Measurements from ENCODE around the gene PARD3B. TPM values are rescaled to one million over a fixed set of nuclear protein-coding genes. Genes with fewer than 3 reads are reported as not detected.

Gene PARD3B
- total RNA-seq, 1 donor from 2014 or later, result 12.3 TPM

DNA sequence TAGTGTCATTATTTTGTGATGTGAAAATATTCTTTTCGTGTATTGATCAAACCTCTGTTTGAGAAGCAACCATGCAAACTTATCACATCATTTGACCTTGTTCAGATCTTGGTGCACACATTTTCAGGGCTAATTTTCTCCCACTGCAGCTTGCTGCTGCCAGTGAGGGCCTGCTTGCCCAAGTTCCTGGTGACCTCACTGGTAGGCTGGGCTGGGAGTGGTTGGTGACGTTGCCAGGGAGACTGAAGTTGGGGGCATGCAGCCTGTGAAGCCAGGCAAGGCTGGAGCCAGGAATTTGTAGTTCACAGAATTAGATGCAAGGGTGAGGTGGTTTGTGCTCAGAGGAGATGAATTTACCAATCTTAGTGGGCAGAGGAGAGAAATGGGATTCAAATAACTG lies 38.5 kb downstream of the PARD3B start:
- Histone ChIP-seq H3K4me1 (no peaks in the 10 kb centered on the region), H3K4me3 (no peak overlapping the region), H3K9me3 (no peaks in the 10 kb centered on the region), H3K27me3 (no peaks in the 10 kb centered on the region), H3K36me3 (no peaks in the 10 kb centered on the region), H3K27ac (no peak overlapping the region)
- TF ChIP-seq POLR2A (IDR thresholded peaks at IDR 0.05), result no peak
- TF ChIP-seq, protein P1, sequence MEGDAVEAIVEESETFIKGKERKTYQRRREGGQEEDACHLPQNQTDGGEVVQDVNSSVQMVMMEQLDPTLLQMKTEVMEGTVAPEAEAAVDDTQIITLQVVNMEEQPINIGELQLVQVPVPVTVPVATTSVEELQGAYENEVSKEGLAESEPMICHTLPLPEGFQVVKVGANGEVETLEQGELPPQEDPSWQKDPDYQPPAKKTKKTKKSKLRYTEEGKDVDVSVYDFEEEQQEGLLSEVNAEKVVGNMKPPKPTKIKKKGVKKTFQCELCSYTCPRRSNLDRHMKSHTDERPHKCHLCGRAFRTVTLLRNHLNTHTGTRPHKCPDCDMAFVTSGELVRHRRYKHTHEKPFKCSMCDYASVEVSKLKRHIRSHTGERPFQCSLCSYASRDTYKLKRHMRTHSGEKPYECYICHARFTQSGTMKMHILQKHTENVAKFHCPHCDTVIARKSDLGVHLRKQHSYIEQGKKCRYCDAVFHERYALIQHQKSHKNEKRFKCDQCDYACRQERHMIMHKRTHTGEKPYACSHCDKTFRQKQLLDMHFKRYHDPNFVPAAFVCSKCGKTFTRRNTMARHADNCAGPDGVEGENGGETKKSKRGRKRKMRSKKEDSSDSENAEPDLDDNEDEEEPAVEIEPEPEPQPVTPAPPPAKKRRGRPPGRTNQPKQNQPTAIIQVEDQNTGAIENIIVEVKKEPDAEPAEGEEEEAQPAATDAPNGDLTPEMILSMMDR (IDR thresholded peaks at IDR 0.05), result no peak
- TF ChIP-seq POLR2AphosphoS5 (IDR thresholded peaks at IDR 0.05; ENCODE audit: insufficient read depth in 1 of 2, low read depth in 1 of 2), result no peak
- DNase-seq (ENCODE audit: extremely low spot score in 2 of 2), result no peak
- intact Hi-C loops (cut with DNase I), result no loop called here

DNA sequence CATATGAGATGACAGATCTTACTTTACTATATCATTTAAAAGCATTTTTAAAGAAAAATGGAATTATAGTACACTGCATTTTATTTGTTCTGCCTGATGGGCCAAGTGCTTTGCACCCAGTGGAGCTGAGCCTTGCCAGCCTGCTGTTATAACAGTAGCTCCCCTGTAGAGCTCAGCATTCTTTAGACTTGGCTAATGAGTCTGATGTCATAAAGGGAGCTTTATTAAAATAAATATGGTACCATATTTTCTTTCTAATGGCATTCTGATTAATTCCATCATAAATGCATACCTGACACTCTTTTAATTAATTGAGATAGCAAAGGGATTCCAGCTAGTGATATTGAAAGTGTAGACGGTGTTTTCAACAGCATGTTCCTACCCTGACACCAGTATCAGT lies 40.7 kb downstream of the PARD3B start:
- Histone ChIP-seq H3K36me3 (no peaks in the 10 kb centered on the region), H3K4me3 (no peak overlapping the region), H3K9me3 (no peaks in the 10 kb centered on the region), H3K4me1 (no peaks in the 10 kb centered on the region), H3K27me3 (no peaks in the 10 kb centered on the region), H3K27ac (no peak overlapping the region)
- TF ChIP-seq, protein P1 (IDR thresholded peaks at IDR 0.05), result no peak
- no peak for TF ChIP-seq POLR2AphosphoS5 (IDR thresholded peaks at IDR 0.05; ENCODE audit: insufficient read depth in 1 of 2, low read depth in 1 of 2)
- no peak for DNase-seq (ENCODE audit: extremely low spot score in 2 of 2)
- intact Hi-C loops (cut with DNase I), result no loop called here

DNA sequence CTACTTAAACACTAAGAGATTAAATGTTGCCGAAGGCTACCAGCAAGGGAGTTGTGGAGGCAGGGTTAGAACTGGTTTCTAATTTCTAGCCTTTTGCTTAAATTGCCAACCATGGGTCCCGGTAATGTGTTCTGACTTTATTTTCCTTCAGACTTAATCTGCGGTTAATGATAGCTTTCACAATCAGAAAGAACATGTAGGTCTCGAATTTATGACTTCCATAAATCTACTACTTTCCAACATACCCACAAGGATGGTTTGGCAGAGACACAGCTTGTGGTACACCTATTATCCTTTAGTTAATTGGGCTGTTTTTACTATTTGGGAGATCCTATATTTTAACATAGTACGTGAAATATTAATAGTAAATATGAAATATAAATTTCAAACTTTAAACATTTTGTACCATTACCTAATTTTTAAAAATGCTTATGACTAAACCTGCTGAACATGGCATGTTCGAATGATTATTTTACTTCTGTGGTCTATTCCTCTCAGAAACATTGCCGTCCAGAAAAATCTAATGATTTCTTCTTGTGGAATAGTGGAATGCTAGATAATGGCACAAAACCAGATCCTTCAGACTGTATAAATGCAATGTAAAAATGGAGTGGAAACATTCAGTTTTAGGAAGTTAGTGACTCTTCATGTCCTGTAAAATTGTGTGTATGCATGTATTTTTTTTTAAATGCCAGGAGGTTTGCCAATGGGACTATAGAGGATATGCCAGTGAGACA lies 41.3 kb downstream of the PARD3B start:
- DNase-seq (ENCODE audit: extremely low spot score in 2 of 2), result no peak
- H3K36me3 ChIP-seq, result no peaks in the 10 kb centered on the region
- intact Hi-C loops (cut with DNase I), result no loop called here
- TF ChIP-seq POLR2A (IDR thresholded peaks at IDR 0.05), result no peak
- TF ChIP-seq, protein P1 (IDR thresholded peaks at IDR 0.05), result no peak
- TF ChIP-seq POLR2AphosphoS5 (IDR thresholded peaks at IDR 0.05; ENCODE audit: insufficient read depth in 1 of 2, low read depth in 1 of 2), result no peak
- no peak overlapping the region for H3K4me3 ChIP-seq
- H3K9me3 ChIP-seq, result no peaks in the 10 kb centered on the region
- H3K4me1 ChIP-seq, result no peaks in the 10 kb centered on the region
- H3K27ac ChIP-seq, result no peak overlapping the region
- H3K27me3 ChIP-seq, result no peaks in the 10 kb centered on the region

DNA sequence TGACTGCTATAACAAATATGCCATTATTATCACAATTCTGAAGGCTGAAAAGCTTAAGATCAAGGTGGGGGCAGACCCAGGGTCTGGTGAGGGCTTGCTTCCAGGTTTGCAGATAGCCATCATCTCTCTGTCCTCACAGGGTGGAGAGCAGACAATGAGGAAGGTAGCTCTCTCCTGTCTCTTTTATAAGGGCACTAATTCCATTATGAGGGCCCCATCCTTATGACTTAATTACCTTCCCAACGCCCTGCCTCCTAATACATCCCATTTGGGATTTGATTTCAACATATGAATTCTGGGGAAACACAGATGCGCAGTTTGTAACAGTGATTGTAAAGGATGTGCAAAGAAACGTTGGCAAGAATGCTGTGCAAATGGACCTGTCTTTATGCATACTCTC lies 44.8 kb downstream of the PARD3B start:
- intact Hi-C loops (cut with DNase I), result no loop called here

DNA sequence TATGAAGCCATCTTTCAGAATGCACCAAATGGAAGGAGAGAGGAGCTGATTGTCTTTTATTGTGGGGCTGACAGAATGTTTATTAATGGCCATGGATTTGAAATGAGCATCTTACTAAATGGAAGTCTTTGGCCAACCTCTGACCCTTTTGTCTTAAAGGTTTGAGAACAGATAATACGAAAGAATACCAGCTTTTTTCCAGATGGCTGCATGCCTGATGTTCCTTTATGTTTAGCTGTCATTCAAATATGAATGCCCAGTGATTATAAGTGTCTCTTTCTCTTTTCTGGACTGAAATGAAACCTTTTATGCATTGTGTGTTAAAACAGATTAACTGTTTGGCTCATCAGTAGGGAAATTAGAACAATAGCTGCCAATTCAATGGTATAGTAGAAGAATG lies 46.0 kb downstream of the PARD3B start:
- intact Hi-C loops (cut with DNase I), result no loop called here
- no peak for DNase-seq (ENCODE audit: extremely low spot score in 2 of 2)
- Histone ChIP-seq H3K4me1 (no peaks in the 10 kb centered on the region), H3K4me3 (no peak overlapping the region), H3K27me3 (no peaks in the 10 kb centered on the region), H3K27ac (no peak overlapping the region), H3K9me3 (no peaks in the 10 kb centered on the region), H3K36me3 (no peaks in the 10 kb centered on the region)
- TF ChIP-seq POLR2A (IDR thresholded peaks at IDR 0.05) (no peak), POLR2AphosphoS5 (IDR thresholded peaks at IDR 0.05; ENCODE audit: insufficient read depth in 1 of 2, low read depth in 1 of 2) (no peak)
- TF ChIP-seq, protein P1 (IDR thresholded peaks at IDR 0.05), result no peak

More for the DNA sequence above, 44.8 kb downstream of the PARD3B start:
- no peak overlapping the region for H3K27ac ChIP-seq
- H3K4me3 ChIP-seq, result no peak overlapping the region
- TF ChIP-seq, protein P1 (IDR thresholded peaks at IDR 0.05), result no peak
- TF ChIP-seq POLR2A (IDR thresholded peaks at IDR 0.05) (no peak), POLR2AphosphoS5 (IDR thresholded peaks at IDR 0.05; ENCODE audit: insufficient read depth in 1 of 2, low read depth in 1 of 2) (no peak)
- H3K36me3 ChIP-seq, result no peaks in the 10 kb centered on the region
- DNase-seq (ENCODE audit: extremely low spot score in 2 of 2), result no peak
- H3K9me3 ChIP-seq, result no peaks in the 10 kb centered on the region
- no peaks in the 10 kb centered on the region for H3K27me3 ChIP-seq
- H3K4me1 ChIP-seq, result no peaks in the 10 kb centered on the region
